GM12801 (cell line): Measurements from ENCODE around the gene GTF3A.

ENCODE experiments used
- TF ChIP-seq, protein P1 (sequence below): IDR thresholded peaks from one replicate; pipeline ENCODE4 v1.5.1; 2011; ENCODE audit warnings: control low read depth; ENCODE audit not compliant: insufficient read length; ENCODE audit errors: extremely low read depth

GTF3A gene

DNA sequence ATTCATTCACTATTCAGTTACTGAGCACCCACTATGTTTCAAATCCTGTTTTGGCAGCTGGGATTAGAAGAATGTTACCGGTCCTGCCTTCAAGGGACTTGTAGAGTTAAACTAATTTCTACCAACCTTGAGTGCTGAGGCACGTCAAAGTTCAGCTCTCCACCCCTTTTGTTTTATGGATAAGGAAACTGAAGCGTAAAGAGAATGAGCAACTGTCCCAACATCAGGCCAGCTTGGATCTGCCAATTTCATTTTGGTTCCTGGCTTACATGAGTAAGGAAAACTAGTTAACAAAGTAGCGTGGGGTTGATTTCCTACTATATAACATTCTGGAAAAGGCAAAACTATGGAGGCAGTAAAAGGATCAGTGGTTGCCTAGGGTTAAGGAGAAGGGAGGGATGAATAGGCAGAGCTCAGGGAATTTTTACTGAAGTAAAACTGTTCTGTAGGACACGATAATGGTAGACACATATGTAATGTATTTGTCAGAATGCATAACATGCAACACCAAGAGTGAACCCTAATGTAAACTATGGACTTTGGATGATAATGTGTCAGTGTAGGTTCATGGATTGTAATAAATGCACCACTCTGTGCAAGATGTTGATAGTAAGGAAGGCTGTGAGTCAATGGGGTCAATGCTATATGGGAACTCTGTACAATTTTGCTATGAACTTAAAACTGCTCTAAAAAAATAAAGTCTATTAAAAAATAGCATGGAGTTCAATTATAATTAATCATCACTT lies 45.8 kb downstream of the GTF3A start:
- TF ChIP-seq, protein P1, sequence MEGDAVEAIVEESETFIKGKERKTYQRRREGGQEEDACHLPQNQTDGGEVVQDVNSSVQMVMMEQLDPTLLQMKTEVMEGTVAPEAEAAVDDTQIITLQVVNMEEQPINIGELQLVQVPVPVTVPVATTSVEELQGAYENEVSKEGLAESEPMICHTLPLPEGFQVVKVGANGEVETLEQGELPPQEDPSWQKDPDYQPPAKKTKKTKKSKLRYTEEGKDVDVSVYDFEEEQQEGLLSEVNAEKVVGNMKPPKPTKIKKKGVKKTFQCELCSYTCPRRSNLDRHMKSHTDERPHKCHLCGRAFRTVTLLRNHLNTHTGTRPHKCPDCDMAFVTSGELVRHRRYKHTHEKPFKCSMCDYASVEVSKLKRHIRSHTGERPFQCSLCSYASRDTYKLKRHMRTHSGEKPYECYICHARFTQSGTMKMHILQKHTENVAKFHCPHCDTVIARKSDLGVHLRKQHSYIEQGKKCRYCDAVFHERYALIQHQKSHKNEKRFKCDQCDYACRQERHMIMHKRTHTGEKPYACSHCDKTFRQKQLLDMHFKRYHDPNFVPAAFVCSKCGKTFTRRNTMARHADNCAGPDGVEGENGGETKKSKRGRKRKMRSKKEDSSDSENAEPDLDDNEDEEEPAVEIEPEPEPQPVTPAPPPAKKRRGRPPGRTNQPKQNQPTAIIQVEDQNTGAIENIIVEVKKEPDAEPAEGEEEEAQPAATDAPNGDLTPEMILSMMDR, result no peak

DNA sequence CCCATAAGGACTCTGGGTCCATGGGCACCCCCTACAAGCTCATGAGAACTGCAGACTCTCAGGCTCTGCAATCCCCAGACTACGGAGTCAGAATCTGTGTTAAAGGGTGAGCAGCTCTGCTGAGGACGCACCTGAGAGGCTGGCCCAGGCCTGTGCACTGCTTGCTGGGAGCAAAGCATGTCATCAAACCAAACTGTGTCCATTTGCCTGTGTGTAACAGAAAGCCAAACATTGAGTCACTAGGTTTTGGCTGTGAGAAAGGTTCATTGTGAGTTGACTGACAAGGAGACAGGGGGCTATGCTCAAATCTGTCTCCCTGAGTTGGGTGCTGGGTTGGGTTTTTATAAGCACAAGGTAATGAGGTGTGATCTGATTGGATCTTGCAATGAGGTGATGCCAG lies 48.0 kb downstream of the GTF3A start:
- TF ChIP-seq, protein P1, result no peak

DNA sequence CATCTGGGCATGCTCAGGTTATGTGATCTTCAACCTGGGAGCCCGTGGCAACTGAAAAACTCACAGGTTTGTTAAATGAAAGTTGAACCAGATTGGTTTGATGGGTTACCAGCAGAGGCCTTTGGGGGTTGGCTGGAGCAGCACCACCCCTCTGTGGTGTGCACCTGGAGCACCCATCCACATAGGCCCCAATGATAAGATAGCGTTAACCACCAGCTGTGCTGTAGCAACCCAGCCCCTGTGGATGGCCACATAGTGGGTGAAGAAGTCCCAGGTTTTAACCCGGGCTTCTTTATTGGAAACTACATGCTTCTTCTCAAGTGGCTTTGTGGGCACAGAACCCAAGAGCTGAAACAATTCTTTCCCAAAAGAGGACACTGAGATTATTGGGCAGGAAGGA lies 48.5 kb downstream of the GTF3A start:
- TF ChIP-seq, protein P1, result no peak

DNA sequence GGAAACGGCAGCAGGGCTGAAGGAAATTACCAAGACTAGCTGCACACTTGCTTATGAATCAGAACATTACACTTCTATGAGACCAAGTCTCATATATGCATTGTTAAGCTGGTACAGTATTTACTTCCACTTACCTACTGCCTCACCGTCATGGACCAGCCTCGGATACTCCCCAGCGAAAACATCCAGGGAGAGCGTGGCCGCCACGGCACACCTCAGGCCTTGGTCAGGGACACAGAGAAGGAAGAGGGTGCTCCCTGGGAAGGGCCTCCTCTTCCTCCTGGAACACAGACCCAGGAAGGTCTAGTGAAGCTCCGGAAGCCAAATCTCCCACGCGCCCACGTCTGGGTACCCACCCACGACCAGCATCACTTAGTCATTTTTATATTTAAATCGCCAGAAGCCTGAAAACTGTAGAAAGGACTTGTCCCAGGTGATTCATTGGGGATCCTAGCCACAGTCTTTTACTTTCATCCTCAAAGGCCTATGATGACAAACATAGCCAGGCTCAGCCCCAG lies 50.4 kb downstream of the GTF3A start:
- TF ChIP-seq, protein P1, result no peak

DNA sequence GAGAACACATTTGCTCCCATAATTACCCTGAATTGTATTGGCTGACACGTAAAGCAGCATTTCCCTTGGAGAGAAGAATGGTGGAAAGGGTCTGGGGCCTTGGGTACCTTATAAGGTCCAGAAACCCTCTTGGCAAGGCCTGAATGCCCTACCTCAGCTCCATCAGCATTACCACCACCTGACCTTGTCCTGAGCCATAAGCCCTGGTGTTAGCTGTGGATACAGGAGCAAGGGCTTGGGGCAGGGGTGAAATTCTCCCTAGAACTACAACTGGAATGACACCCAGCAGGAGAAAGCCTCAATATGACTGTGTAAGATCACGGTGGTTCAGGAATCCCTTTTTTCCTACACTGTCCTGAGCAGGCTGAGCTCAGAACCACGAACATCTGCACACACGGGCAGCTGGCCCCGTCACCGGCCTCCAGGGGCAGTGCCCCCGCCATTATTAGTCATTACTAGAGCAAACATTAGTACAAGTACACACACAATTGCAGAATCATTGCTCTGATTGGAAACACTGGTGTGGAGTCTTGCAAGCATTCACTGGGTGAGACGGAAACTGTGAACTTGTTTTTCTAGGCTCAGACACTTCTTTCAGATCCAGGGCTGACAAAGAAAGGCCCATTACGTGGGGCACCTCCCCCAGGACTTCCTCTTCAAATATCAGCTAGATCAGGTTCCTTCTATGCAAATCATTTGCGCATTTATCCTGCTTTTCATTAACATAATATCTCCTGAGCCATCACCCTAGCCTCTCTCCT lies 52.7 kb downstream of the GTF3A start:
- TF ChIP-seq, protein P1, result no peak

DNA sequence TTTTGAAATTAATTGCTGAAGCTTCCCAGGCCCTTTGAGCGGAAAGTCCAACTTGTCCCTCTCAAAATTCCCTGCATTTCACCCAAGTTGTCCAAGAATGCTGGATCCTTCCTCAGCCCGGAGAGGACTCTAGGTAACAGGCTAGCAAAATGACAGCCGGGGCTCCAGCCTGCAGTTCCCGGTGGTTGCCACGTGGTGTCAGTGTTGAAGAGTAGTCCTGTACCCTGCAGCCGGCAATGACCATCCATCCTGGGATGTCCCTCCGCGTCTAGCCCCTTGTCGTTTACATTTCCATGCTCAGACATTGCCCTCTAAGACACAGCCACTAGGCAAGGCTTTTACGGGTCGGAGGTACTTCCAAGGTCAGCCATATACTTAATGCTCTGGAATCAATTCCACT lies 57.3 kb downstream of the GTF3A start:
- TF ChIP-seq, protein P1, result no peak

DNA sequence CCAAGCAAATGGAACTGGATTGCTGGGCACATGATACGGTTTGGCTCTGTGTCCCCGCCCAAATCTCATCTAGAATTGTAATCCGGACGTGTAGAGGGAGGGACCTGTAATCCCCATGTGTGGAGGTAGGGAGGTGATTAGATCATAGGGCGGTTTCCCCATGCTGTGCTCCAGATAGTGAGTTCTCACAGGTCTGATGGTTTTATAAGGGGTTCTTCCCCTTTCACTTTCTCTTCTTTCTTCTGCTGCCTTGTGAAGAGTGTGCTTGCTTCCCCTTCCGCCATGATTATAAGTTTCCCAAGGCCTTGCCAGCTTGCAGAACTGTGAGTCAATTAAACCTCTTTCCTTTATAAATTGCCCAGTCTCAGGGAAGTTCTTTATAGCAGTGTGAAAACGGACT lies 58.6 kb downstream of the GTF3A start:
- TF ChIP-seq, protein P1, result no peak
